GM18858 (cell line): Measurements from ENCODE around the gene ANGPTL7.
"Not testable (repeated sequence)": the region's sequence is repeated elsewhere in the genome, so short reads cannot be mapped to it uniquely, and the experiment has no call there.

Source experiments
- ATAC-seq: cut with Tn5 transposase; IDR thresholded peaks from one replicate; pipeline ENCODE4 v1.9.1; 2021; ENCODE audit not compliant: unreplicated experiment

ANGPTL7 gene, protein sequence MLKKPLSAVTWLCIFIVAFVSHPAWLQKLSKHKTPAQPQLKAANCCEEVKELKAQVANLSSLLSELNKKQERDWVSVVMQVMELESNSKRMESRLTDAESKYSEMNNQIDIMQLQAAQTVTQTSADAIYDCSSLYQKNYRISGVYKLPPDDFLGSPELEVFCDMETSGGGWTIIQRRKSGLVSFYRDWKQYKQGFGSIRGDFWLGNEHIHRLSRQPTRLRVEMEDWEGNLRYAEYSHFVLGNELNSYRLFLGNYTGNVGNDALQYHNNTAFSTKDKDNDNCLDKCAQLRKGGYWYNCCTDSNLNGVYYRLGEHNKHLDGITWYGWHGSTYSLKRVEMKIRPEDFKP

DNA sequence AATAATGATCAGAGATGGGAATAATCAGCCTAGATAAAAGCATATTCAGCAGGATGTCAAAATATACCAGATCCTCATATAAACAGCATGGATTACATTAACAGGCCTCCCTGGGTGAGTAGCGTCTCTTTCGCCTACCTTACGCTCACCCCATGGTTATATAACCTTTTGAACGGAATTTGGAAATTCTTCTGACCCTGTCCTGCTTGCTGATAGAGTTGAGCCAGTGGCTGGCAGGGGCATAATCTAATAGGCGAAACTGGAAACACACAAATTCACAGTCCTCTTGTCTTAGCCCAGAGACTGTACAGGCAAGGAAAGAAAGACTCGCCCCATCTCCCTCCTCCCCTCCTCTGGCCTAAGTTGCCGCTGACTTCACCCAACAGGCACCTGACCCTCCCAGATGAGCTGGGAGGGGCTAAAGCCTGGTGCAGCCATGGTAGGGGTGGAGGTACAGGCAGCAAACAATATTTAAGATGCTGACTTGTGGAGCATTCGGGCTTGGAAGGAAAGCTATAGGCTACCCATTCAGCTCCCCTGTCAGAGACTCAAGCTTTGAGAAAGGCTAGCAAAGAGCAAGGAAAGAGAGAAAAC lies at the start of gene ANGPTL7:
ANGPTL7 (plus strand) TSS at position 498 of the 594 bp plus-strand sequence. CDS start 225 bp downstream, outside the sequence.
- ATAC-seq, result no peak

- ATAC-seq, result no peak
These were observed 46.4 kb upstream of the ANGPTL7 start for GRCh38 chr1:11142618-11143391.

GRCh38 chr1:11143401-11143800 lies 45.8 kb upstream of the ANGPTL7 start:
- no peak for ATAC-seq

GRCh38 chr1:11143907-11144306 lies 45.2 kb upstream of the ANGPTL7 start:
- ATAC-seq, result no peak

- ATAC-seq, result no peak
These were observed 44.4 kb upstream of the ANGPTL7 start for GRCh38 chr1:11144570-11145256.

DNA sequence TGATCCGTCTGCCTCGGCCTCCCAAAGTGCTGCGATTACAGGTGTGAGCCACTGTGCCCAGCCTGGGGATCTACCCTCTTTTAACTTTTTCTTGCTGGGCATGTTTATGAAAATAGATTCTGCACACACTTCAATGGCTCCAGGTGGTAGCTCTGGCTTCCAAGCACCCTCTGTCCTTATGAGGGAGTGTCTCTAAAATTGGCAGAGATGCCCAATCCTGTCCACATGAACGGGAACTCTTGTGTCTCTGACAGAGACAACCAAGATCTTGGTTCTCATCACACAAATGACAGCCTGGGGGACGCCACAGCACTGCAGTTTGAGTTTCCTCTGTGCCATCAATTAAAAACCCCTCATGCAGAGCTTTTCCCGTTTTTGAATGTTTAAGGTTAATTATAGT lies 43.4 kb upstream of the ANGPTL7 start:
- ATAC-seq, result no peak

DNA sequence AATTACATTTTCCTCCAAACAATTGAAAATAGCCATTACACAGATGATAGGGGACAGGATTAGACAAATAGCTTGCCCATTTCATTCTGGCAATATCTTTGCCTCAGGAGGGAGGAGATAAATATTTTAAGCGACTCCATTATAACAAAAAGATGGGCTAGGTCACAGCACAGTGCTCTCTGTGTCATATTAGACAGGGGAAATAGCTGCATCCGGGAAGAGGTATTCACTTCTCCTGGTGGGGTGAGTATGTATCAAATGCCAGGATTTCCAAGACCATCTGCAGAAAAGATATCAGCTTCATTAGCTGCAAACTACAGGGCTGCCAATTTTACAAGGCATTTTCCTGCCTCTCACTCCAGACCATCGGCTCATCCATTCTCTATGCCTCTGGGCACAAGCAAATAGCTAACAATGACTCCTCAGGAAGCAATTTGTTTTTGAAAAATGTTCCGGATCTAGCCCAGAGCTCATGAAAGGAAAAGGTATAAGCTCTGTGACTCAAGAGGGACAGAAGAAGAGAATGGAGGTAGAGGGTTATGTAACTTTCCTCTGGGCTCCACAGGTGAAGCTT lies 41.9 kb upstream of the ANGPTL7 start:
- ATAC-seq, result no peak

DNA sequence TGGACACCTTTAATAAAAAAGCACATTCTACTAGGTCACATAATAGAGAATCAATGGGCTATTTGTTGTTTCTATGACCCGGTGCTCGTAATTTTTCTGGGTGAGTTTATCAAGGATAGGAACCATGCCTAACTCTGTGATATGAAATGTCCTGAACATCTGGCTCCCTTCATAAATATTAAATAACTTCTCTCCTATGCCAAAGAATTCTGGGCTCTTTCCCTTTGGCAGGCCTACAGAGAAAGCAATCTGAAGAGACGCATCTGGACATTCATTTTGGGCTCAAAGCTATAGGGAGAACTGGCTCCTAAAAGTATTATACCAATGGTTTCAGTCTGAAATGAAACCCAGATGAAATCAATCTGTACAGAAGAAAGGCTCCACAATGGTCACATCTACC lies 38.8 kb upstream of the ANGPTL7 start:
- no peak for ATAC-seq

- ATAC-seq, result no peak
These were observed 38.0 kb upstream of the ANGPTL7 start for GRCh38 chr1:11151114-11151513.

- ATAC-seq, result no peak
These were observed 37.1 kb upstream of the ANGPTL7 start for GRCh38 chr1:11151826-11152612.

- no peak for ATAC-seq
These were observed 36.4 kb upstream of the ANGPTL7 start for GRCh38 chr1:11152755-11153154.

DNA sequence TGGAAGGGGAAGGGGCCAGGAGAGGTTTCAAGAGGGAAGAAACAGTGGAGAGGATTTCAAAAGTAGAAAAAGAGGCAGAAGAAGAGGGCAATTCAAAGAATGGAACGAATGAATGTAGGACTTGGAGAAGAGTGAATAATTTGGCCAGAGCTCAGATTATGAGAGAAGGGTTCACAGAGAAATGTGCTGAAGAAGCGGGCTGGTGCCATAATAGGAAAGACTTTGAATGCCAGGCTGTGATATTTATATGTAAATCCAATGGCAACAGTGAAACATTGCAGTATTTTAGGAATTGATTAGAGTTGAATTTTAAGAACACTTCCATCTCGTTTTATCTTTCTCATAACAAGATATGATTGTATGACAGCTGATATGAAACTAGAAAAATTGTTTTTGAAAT lies 36.0 kb upstream of the ANGPTL7 start:
- ATAC-seq, result no peak

- ATAC-seq, result no peak
These were observed 32.7 kb upstream of the ANGPTL7 start for GRCh38 chr1:11156441-11156840.

GRCh38 chr1:11156963-11157362 lies 32.2 kb upstream of the ANGPTL7 start:
- ATAC-seq, result no peak

DNA sequence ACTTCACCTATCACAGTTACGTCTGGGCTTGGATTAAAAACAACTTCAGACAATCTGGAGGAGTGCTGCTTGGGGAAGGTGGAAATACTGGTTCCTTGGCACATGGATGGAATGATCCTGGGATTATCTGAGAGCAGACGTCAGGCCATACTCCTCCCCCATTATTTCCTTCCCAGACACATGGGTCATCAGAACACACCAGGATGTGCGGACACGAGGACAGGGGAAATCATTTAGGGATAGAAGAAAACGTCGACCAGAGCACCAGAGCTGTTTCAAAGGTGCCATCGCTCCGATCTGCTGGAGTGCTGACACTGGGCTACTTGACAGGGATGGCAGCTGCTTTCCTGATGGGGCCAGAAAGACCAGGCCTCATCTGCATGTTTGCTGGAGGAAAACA lies 31.8 kb upstream of the ANGPTL7 start:
- ATAC-seq, result no peak

- no peak for ATAC-seq
These were observed 31.3 kb upstream of the ANGPTL7 start for GRCh38 chr1:11157867-11158266.

- ATAC-seq, result no peak
These were observed 30.9 kb upstream of the ANGPTL7 start for GRCh38 chr1:11158291-11158690.

DNA sequence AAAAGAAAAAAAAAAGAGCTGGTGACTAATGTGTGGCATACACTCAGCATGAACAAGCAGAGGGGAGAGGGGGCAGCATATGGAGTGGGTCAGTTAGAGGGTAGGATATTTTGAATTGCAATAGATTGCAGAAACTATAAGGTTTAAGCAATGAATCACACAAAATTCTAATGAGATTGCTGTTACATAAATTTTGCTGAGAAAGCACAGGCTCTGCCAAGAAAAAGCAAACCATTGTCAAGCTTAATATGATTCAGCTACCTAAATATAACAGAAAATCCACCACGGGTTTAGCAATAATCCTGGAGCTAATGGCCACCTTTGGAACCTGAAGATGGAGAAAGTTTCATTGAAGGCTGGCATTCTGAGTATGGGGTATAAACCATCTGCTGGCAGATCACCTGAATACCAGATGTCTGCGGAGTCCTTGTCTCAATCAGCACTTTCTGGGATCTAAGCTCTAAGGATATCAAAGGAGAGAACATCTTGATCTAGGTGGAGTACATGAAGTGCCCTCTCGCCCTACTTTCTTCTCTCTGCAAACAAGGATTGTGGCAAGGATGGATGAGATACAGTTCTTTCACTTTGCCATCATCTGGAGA lies 30.3 kb upstream of the ANGPTL7 start:
- no peak for ATAC-seq

- not testable (repeated sequence) for ATAC-seq
These were observed 26.4 kb upstream of the ANGPTL7 start for GRCh38 chr1:11162752-11163151.

- not testable (repeated sequence) for ATAC-seq
These were observed 22.4 kb upstream of the ANGPTL7 start for GRCh38 chr1:11166744-11167143.
